Activated CD8-positive, alpha-beta memory T cell treated with anti-CD3 and anti-CD28 coated beads, Interleukin-2, amount 50 U/mL, for 24 hours (primary cell): ENCODE measurements around the gene CRAT.

Experiments
- DNase-seq: peaks from one replicate; pipeline ENCODE4 v3.0.0-alpha.2; 2020; ENCODE audit errors: extremely low read depth

Gene CRAT

DNA sequence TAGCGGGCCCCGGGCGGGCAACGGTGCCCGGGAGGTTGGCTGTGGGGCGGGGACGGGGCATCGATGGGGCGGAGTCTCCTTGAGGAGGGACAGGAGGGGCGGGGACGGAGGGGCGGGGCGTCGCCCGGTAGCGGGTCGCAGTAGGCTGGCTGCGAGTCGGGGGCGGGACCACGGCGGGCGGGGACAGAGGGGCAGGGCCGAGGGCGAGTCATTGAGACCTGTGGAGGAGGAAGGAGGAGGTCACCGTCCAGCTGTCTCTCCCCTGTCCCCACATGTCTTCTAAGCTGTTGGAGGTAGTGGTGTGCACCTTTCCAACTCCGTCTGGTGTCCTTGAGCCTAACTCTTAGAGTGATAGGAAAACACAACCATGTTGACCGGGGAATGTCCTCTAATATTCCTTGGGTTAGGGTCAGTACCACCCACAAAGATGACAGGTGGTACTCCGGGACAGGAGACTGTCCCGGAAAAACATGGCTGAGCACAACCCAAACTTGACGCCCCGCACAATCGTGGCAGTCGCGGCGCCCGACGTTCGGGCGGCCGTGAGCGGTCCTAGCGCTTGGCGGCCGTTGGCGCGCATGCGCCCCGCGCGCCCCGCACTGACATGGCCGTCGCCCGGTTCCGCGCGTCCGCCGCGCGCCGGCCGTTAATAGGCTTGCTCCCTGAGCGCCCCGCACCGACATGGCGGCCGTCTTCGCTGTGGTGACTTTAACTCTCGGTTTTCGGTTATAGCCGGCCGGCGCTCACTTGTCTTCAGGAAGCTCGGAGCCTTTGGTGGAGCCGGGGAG lies at the start of gene CRAT, which contains the start of gene PTPA:
TSS of gene CRAT (minus strand) at position 54 of the 788 bp plus-strand sequence. CDS start 284 bp downstream, outside the sequence.
TSS of gene PTPA (plus strand) at position 676 of the 788 bp plus-strand sequence. CDS start 186 bp downstream, outside the sequence.
- peak; percentile 92 for DNase-seq

DNA sequence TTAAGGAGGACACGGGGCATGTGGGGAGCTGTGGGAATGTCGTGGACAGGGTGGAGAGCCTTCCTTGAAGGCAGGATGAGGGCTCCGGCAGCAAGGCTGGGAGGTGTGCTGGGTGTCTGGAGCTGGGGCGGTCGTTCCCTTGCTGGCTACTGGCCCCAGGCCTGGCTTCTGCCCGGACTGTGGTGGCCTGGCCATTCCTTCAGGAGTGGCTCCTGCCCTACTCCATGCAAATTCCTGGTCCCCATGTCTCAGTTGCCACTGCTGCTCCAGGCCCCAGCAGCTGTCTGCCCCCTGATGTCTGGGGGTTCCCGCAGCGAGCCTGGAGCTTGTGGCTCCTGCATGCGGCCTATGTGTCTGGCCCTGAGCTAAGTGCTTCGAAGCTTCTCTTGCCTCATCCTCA lies 45.6 kb upstream of the CRAT start:
- DNase-seq: no peak

DNA sequence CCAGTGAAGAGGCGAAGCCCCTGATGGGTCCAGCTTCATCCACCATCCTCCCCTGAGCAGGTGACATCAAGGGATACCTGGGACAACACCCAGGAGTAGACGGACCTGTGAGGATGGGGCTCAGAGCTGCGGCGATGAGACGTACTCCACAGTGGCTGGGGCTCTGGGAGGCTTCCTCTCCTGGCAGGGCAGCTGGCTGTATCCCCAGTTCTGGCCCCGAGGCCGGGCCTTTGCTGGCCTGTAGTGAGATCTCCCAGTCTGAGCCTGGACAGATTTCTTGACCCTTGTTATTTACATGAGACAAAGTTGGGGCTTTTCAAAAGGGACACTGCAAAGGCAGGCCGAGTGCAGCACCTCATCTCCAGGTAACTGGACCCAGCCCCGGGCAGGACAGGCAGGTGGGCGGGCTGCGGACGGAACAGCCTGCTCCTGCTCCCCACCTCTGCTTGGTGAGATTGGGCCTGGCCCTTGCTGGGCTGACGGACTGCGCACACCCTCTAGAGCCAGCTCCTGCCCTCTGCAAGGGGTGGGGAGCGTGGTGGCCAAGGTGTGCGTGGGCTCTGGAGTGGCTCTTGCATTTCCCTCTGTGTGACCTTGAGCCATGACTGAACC lies 44.4 kb upstream of the CRAT start:
- DNase-seq: no peak

DNA sequence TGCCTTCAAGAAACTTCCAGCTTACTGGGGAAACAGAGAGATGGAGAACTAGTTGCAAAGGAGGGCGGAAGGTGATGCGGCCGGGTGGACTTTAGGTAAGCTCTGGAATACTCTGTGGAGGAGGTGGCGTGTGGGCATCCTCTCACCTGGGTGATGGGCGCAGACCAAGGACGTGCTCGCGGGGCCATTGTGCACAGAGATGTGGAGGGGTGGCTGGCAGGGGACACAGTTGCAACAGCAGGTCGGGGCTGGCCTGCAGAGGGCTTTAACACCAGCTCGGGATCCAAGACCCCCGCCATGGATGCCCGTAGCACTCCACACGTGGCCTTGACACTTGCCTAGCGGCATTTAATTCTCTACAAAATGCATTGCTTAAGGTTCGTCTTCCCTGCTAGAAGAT lies 40.9 kb upstream of the CRAT start:
- DNase-seq: no peak

DNA sequence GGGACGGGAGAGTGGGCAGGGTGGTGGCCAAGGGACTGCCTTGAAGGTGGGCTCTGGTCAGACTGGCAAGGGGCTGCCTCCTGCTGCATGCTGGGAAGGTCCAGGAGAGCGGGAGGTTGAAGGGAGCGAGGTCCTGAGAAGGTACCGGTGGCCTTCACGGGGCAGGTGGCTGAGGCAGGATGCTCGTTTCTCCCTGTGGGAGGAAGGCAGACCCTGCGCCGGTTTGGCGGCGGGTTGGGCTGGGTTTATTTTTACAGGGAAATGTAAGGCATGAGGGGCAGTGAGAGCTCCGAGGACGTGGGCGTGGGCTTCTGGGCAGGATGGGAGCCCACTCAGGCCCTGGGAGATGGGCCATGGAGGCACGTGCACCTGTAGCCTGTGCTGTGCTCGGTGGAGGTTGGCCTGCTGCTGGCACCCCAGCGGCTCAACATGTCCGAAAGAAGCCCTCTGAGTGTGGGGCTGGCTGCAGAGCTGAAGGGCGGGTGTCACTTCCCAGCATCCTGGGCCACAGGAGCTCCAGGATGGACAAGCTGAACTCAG lies 40.1 kb upstream of the CRAT start:
- DNase-seq: no peak

DNA sequence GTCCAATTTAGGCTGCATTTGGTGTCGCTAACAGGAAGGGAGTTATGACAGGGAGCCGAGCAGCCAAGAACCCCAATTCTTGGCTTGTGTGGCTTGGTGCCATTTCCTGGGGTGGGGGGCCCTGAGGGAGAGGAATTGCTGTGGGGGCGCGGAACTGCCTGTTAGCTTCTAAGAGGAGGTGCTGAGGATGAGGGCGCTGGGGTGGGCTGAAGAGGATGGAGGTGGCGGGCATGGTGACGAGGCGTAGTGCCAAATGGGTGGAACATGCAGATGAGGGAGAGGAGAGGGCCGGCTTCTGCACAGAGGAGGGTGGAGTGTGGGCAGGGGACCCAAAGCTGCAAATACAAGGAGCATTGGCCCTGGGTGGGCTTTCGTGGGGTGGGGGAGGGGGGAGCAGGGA lies 39.5 kb upstream of the CRAT start:
- DNase-seq: no peak

DNA sequence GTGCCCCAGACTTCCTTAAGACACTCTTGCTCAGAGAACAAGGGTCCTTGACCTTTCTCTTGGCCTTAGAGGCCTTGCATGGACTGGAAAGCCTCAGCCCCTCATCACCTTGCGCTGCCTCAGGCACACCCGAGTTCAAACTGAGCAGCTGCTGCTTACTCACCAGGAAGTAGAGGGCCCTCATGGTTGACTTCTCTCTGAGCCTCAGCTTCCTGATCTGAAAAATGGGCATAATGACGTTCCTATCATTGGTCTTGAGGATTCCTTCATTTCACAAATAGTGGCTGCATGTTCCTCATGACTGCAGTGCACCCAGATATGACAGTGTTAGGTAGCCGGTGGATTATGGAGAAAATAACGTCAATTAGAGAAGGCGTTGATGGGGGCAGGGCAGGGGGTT lies 38.8 kb upstream of the CRAT start:
- DNase-seq: no peak

DNA sequence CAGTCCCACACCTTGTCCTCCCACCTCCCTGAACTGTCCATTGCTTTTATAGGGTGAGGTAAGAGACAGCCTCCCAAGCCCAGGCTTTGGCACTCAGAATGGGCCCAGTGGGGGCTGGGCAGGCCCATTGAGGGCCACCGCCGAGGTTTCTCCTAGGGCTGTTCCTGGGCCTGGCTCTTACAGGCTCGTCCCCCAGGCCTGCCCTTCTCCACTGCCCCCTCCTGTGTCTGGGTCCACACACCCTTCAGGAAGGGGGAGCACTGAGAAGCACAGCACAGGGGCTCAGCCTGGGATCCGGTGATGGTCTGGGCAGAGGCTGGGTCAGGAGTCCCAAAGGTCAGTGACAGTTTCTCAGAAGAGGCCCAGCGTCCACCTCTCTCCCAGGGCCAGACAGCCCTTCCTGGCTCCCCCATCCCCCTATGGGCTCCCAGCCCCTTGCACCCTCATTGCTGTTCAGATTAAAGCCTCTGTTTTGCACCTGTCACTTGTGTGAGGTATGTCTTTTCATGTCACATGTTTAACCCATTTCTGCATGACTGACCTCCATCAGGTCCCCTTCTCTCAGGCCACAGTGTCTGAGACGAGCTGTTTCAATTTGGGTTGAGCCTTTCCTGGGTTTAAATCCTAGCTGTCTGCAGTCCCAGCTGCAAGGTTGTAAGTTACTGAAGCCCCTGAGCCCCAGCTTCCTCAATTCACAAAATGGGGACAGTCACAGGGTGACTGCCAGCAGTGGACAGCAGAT lies 38.0 kb upstream of the CRAT start:
- DNase-seq: no peak

DNA sequence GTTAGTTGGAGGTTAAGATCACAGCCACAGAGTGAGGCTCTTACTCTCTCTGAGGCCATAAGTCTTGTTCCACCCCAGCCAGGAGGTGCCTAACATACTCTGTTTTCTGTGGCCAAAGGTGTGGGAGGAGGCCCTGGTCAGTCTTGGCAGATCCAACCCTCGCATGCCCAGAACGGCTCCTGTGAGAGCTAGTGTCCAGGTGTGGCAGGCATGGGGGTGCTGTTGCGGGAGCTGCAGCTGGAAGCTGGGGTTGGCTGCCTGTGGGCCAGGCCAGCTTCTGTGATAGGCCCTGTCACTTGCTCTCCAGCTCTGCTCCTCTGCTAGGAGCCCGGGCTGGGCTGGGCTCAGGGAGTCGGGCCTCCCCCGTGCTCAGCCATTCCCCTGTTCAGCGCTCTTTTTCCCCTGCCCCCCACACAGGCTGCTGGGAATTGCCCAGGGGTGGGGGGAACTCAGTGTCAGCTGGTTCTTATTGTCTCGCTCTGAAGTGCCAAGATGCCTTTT lies 35.9 kb upstream of the CRAT start:
- no peak for DNase-seq

DNA sequence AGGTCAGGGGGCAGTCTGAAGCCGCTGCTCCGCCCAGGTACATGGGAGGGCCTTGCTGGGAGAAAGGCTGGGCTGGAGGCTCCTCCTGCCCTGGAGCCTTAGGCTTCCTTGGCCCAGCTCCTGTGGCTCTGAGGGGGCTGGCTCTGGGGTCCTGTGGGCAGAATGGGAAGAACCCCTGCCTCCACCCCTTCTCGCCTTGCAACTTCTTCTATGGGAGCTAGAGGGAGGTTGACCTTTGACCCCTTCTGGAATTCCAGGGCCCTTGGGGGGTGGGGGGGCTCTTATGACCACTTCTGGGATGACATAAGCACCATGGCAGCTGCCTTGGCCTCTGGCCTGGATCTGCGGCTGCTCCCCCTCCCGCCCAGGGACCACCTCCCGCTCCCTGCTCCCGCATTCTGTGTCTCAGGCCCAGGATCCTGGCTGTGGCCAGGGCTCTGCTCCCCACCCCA lies 35.3 kb upstream of the CRAT start:
- no peak for DNase-seq

DNA sequence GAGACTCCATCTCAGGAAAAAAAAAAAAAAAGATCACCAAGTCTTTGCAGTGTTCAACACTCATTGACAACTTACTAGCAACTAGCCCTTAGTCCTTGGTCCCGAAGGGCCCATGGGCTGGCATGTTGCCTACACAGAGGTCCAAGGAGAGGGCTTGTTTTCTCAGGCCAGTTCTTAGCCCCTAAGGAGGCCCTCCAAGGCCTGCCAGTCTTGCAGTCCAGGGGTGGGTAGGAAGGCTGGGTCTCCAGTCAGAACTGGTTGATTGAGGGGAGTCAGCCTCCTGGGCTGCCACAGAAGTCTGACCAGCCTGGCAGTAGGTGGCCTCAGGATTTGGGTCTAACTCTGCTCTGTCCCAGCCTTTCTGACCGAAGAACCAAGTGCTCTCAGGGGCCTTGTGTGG lies 34.7 kb upstream of the CRAT start:
- DNase-seq: no peak

DNA sequence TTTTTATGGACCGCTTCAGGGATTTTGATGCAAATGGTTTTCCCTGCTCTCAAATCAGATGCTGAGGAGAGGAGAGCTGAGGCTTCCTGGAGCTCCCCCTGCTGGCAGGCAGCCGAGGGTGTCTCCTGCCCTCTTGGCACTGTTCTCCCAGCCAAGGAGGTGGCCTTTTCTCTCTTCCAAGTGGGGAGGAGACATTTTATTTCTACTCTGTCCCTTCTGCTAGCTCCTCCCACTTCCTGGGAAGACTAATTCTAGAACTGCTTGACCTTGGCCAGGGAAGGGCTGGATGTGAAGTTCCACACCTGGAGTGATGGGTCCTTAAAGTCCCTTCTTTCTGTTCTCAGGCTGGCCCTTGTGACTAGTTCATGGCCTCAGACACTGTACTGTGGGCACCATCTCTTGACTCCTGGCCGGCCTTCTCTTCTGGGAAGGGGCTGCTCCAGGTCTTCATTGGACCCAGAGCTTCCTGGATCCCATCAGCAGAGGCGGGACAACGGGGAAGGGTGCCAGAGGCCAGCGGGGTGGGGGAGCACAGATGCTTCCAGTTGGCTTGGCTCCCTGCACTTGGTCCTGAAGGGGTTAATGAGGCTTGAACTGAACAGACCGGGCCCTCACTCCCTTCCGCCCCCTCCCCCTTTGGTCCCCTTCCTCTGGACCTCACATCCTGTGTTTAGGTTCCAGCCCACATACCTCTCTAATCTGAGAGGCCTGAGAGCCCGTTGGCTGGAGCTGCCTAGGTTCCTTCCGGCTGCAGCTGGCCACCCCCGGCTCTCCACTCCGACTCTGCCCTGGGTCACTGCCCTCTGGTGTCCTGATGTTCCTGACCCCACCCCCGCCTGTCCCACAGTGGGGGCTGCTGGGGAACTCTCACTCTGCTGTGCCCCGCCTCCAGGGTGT lies 32.7 kb upstream of the CRAT start:
- DNase-seq: peak; percentile 44

DNA sequence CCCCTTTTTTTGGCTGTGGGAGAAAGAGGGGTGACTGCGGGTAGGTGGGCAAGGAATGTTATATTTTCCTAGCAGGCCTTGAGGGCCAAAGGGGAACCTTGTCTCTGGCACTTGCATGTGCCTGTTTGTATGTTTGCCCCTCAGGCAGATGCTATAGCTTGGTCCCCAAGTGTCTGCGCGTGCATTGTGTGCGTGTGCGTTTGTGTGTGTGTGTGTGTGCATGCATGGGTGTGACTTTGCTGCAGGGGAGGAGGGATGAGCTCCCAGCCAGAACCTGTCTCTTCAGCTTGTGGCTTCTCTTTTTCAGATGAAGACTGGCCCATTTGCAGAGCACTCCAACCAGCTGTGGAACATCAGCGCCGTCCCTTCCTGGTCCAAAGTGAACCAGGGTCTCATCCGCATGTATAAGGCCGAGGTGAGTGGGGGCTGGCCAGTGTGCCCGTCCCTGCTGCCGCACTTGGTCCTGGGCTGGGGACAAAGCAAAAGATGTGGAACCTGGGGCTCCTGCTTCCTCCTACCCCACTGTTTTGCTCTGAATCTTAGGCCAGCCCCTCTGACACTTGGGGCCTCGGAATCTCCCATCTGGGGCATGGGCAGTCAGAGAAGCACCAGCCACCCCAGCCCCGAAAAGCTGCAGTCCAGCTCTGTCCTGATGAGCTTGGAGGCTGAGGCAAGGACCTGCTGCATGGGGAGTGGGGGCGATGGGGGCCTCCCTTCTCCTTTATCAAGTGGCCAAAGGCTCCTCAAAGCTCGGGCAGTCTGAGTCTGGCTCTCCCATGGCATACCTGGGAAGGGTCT lies 31.7 kb upstream of the CRAT start:
- DNase-seq: no peak

DNA sequence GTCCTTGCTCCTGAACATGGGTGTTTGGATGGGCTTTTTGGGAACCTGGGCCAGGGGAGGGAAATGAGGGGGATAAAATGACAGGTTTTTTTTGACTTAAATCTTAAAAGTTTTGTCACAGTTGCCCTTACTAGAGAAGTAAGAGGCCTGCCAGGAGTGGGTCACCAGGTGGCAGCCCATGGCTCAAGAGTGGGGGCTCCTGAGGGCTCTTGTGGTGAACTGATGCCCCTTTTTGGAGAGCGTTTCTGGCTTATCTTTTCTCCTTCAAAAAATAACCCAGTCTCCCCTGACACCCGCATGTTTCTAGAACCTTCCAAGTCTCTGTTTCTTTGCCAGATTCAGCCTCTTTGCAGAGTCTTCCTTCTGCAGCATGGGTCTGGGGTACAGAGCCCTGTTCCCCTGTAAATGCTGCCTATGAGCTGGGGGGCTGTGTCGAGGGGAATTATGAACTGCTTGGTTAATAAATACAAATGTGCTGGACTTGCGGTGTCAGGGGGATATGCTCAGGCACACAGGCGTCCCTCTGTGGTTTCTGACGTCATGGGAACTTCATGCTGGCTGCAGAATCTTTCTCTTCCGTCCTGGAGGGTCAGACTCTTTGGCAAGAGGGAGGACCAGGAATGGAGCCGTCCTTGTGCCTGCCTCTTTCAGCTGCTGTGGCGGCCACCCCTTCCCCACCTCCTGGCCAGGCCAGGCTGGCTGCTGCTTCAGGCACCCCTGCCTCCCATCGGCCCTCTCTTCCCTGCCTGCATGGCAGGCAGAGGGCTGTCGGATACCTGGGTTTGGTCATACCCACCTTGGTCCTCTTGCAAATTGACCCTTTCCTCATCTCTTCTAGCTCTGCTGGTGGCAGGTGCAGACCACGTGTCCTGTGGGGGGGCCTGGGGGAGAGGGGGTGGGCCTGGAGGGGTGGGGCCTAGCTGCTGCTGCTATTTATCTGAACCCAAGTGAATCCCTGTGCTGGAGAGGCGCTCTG lies 30.8 kb upstream of the CRAT start:
- no peak for DNase-seq

DNA sequence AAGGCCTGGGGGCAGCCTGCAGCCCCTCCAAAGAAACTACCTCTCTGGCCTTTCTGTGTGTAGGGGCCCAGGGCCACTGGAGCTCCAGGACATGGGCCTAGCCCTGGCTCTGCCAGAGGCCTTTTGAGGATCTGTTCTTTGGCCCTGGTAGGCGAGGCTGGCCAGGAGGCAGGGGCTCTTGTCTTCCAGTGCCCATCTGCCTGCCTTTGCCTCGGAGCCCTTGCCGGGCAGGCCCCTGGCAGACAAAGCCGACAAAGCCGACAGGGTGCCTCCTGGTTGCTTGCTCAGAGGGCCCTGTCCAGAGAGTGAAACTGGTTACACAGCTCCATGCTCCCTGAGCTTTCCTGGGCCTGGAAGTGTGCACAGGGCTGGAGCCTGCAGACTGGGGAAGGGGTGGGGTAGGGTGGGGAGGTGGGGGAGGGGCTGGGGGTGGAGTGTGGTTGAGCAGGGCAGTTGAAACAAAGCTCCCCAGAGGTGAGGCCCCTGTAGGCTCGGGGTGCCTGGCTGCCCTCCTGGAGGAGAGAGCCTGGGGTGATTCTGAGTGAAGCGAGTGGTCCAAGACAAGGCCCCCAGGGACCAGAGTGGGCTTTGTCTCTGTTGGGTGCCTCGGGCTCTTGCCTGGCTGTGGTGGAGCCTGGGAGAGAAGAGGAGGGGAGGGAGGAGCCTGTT lies 29.9 kb upstream of the CRAT start:
- no peak for DNase-seq

DNA sequence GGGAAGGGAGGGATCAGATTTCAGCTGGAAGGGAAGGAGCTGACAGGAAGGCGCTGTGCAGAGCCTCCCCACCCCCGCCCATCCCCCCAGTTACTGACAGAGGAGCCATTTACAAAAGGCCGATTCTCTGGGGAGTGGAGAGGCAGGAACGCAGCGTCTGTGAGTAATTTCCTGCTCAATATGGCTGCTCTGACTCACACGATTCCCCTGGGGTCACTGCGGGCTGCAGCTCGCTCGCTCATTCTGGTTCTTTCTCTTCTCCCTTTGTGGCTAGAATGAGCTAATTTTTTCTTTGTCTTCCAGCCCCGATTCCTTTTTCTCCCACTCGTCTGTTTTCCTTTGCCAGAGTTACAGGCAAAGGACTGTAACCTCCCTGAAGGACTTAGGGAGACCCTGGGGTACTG lies 29.4 kb upstream of the CRAT start:
- DNase-seq: peak; percentile 68

DNA sequence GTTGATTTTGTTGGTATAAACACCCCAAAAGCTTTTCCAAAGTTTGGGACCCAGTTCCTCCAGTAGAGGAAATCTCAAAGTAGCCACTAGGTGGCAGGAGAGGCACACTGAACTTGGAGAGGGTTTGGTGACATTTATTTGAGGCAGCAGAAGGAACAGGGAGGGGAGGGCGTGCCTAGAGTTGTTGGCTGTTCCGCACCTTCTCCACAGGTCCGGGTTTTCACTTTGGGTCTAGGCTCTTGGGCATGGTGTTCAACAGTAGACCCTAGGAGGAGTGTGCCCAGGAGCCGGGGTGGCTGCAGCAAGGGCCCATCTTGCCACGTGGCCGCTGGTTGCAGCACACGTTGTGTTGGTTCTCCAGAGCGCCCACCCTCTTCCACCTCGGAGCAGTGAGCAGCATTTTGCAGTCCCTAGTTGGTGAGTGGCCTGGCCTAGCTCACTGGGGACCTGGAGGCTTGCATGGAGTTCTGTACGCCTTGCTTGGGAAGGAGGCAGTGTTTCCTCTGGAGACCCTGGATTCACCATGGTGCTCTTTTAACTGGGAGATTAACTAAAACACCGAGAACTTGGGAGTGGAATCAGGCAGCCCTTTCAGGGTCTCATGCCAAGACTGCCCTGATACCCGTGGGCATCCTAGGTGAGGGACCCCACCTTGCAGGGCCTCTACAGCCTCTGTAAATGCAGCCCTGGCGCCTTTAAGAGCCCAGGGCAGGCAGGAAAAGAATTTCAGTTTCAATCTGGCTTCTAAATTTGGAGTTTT lies 28.8 kb upstream of the CRAT start:
- peak; percentile 25 for DNase-seq
